ENCODE data around the gene UBAP1L.
A peak's percentile ranks its signal among the peaks of the same experiment; 100 is the strongest.
"Not testable (repeated sequence)": the region's sequence is repeated elsewhere in the genome, so short reads cannot be mapped to it uniquely, and the experiment has no call there.

Gene UBAP1L

DNA sequence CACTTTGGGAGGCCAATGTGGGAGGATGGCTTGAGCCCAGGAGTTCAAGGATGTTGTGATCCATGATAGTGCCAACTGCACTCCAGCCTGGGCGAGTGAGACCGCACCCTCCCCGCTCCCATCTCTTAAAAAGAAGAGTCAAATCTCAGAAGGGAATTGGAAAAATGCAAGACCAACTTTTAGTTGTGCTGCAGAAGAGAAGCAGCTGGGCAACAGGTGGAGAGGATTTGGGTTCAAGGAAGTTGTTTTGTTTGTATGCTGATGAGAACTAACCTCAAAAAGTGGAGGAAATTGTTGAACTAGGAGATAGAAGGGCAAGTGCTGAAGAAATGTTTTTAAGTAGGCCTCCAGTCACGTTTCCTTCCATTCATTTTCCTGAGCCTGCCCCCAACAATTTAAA is 31.4 kb upstream of the UBAP1L start:
- H3K27ac Mint-ChIP-seq = peak overlapping the region; percentile 0 to 41 (median 40)
- H3K9me3 Mint-ChIP-seq = no peaks in the 10 kb centered on the region
- H3K4me1 Mint-ChIP-seq = peaks cover 8% of the 10 kb centered on the region
- H3K4me3 Mint-ChIP-seq = no peak overlapping the region
- no peaks in the 10 kb centered on the region for H3K27me3 Mint-ChIP-seq (ENCODE audit: low read depth)
- TF ChIP-seq, protein P1, sequence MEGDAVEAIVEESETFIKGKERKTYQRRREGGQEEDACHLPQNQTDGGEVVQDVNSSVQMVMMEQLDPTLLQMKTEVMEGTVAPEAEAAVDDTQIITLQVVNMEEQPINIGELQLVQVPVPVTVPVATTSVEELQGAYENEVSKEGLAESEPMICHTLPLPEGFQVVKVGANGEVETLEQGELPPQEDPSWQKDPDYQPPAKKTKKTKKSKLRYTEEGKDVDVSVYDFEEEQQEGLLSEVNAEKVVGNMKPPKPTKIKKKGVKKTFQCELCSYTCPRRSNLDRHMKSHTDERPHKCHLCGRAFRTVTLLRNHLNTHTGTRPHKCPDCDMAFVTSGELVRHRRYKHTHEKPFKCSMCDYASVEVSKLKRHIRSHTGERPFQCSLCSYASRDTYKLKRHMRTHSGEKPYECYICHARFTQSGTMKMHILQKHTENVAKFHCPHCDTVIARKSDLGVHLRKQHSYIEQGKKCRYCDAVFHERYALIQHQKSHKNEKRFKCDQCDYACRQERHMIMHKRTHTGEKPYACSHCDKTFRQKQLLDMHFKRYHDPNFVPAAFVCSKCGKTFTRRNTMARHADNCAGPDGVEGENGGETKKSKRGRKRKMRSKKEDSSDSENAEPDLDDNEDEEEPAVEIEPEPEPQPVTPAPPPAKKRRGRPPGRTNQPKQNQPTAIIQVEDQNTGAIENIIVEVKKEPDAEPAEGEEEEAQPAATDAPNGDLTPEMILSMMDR (IDR thresholded peaks at IDR 0.05; ENCODE audit: unreplicated experiment in 3 of 3) = no peak
- H3K36me3 Mint-ChIP-seq (ENCODE audit: low read depth) = peaks cover 26% of the 10 kb centered on the region

DNA sequence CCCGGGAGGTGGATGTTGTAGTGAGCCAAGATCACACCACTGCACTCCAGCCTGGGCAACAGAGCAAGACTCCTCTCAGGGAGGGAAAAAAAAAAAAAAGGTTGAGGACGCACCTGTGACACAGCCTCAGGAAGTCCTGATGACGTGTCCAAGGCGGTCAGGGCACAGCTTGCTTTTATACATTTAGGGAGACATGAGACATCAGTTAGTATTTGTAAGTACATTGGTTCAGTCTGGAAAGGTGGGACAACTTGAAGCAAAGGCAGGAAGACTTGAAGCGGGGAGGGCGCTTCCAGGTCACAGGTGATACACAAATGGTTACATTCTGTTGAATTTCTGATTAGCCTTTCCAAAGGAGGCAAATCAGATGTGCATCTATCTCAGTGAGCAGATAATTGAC is 23.6 kb upstream of the UBAP1L start:
- H3K4me3 Mint-ChIP-seq; H3K4me1 Mint-ChIP-seq; H3K27me3 Mint-ChIP-seq (ENCODE audit: low read depth); H3K27ac Mint-ChIP-seq: not testable (repeated sequence)
- H3K9me3 Mint-ChIP-seq = peaks cover 26% of the 10 kb centered on the region
- peaks cover 18% of the 10 kb centered on the region for H3K36me3 Mint-ChIP-seq (ENCODE audit: low read depth)

DNA sequence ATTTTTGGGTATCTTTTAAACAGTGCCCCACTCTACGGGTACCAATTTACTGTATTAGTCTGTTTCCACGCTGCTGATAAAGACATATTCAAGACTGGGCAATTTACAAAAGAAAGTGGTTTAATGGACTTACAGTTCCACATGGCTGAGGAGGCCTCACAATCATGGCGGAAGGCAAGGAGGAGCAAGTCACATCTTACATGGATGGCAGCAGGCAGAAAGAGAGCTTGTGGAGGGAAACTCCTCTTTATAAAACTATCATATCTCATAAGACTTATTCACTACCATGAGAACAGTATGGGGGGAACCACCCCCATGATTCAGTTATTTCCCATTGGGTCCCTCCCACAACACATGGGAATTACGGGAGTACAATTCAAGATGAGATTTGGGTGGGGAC is 22.9 kb upstream of the UBAP1L start:
- not testable (repeated sequence) for H3K27me3 Mint-ChIP-seq (ENCODE audit: low read depth); H3K4me3 Mint-ChIP-seq; H3K27ac Mint-ChIP-seq; H3K4me1 Mint-ChIP-seq
- H3K9me3 Mint-ChIP-seq = peaks cover 26% of the 10 kb centered on the region
- H3K36me3 Mint-ChIP-seq (ENCODE audit: low read depth) = peaks cover 18% of the 10 kb centered on the region

DNA sequence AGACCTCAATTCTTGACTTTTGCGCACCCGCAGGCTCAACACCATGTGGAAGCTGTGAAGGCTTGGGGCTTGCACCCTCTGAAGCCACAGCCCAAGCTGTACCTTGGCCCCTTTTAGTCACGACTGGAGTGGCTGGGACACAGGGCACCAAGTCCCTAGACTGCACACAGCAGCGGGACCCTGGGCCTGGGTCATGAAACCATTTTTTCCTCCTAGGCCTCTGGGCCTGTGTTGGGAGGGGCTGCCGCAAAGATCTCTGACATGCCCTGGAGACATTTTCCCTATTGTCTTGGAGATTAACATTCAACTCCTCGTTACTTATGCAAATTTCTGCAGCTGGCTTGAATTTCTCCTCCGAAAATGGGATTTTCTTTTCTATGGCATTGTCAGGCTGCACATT is 22.1 kb upstream of the UBAP1L start:
- H3K27ac Mint-ChIP-seq; H3K4me1 Mint-ChIP-seq; H3K27me3 Mint-ChIP-seq (ENCODE audit: low read depth): not testable (repeated sequence)
- Mint-ChIP-seq H3K9me3 (peaks cover 26% of the 10 kb centered on the region), H3K4me3 (peak overlapping the region in 1 of 3 experiments; percentile 45), H3K36me3 (ENCODE audit: low read depth) (peaks cover 18% of the 10 kb centered on the region)

DNA sequence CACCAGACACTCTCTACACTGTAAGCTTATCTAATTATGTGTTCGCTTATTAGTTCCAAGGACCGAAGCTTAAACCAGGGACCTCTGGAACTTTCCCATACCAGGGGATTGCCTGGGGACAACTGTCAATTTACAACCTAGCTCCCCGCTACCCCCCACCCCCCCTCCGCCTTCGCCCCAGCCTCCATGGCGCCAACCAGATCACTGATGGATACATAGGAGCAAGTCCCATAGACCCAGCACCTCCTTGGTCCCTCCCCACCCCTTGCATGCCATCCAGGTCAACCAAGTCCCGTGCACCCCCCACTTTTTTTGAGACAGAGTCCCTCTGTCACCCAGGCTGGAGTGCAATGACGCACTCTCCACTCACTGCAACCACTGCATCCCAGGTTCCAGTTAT is 19.5 kb upstream of the UBAP1L start:
- peak overlapping the region in 1 of 3 experiments; percentile 70 for H3K27ac Mint-ChIP-seq
- no peaks in the 10 kb centered on the region for H3K27me3 Mint-ChIP-seq (ENCODE audit: low read depth)
- peaks cover 18% of the 10 kb centered on the region for H3K4me1 Mint-ChIP-seq
- peaks cover 23% of the 10 kb centered on the region for H3K9me3 Mint-ChIP-seq
- TF ChIP-seq, protein P1 (IDR thresholded peaks at IDR 0.05; ENCODE audit: unreplicated experiment in 3 of 3) = no peak
- peaks cover 29% of the 10 kb centered on the region for H3K36me3 Mint-ChIP-seq (ENCODE audit: low read depth)
- H3K4me3 Mint-ChIP-seq = peak overlapping the region; percentile 90 to 94 (median 94)

DNA sequence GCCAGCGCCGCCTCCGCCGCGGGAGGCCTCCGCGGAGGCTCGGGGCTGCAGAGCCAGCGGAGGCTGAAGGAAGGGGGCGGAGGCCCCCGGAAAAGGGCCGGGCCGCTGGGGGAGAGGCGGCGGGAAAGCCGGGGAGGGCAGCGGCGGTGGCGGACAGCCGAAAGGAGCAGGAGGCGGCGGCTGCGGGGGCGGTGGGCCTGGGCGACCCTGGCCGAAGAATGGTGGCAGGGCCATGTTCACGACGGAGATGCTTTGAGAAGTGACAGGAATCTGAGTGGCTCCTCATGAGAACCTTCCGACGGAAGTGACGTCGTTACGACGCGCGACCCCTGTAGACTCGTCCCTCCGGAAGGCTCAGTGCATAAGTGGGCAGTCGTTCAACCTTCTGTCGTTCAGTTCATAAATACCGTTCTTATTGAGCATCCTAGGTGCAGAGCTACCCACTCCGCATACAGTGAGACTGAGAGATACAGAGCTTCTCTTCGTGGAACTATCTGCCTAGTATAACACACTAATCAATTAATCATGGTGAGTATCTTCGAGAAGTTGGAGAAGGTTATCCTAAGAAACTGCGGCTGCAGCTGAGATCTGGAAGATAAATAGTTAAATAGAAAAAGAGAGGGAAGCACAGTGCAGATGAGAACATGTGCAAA is 18.7 kb upstream of the UBAP1L start, which contains the start of gene PDCD7:
PDCD7 (minus strand) TSS at position 261 of the 653 bp plus-strand sequence; CDS start at position 234, 27 bp downstream.
- Mint-ChIP-seq H3K4me1 (peaks cover 18% of the 10 kb centered on the region), H3K27ac (peak within 1 kb of the TSS; percentile 95 to 98 (median 97)), H3K36me3 (ENCODE audit: low read depth) (peaks cover 30% of the 10 kb centered on the region), H3K27me3 (ENCODE audit: low read depth) (no peaks in the 10 kb centered on the region), H3K4me3 (peak within 1 kb of the TSS; percentile 90 to 94 (median 94)), H3K9me3 (peaks cover 16% of the 10 kb centered on the region)
- TF ChIP-seq, protein P1 (IDR thresholded peaks at IDR 0.05; ENCODE audit: unreplicated experiment in 3 of 3) = no peak

DNA sequence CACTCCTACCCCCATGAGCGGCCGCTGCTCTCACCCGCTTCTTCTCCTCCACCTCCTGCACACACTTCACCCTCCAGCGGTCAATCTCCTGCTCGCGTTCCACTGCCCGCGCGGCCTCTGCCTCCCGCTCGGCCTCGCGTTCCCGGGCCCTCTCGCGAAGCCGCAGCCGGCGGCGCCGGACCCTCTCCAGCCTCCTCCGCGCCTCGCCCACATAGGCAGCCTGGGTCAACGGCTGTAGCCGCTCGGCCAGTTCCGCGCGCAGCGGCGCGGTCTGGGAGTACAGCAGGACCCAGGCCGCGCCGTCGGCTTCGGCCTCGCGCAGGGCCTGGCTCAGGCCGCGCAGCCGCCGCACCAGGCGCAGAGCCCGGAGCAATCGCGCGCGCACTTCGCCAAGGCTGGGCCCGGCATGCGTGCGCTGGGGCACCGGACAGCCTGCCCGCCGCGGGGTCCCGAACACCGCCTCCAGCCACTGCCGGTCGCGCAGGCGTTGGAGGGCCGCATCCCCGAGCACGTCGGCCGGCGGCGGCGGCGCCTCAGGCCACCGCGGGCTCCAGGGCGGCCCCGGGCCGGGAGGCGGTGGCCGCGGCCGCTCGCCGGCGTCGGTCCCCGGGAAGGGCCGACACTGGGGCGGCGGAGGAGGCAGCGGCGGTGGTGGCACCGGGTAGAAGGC is 18.0 kb upstream of the UBAP1L start:
- TF ChIP-seq, protein P1 (IDR thresholded peaks at IDR 0.05; ENCODE audit: unreplicated experiment in 3 of 3) = no peak
- Mint-ChIP-seq H3K27ac (peak overlapping the region; percentile 93 to 95 (median 94)), H3K4me1 (peaks cover 18% of the 10 kb centered on the region)

More for the DNA sequence above, 18.0 kb upstream of the UBAP1L start:
- no peaks in the 10 kb centered on the region for H3K27me3 Mint-ChIP-seq (ENCODE audit: low read depth)
- peaks cover 15% of the 10 kb centered on the region for H3K9me3 Mint-ChIP-seq
- peaks cover 35% of the 10 kb centered on the region for H3K36me3 Mint-ChIP-seq (ENCODE audit: low read depth)
- H3K4me3 Mint-ChIP-seq = peak overlapping the region; percentile 84 to 91 (median 88)
